Astrocyte (in vitro differentiated cells and primary cell): ENCODE results near the gene CLEC20A.

Experiments used
- EZH2 ChIP-seq: IDR thresholded peaks from 2 replicates; pipeline ENCODE4 v1.6.1; 2012; ENCODE audit warnings: mild to moderate bottlenecking, low read length, inconsistent platforms; ENCODE audit not compliant: insufficient read depth
- TF ChIP-seq, protein P1 (sequence below): IDR thresholded peaks from 2 replicates; pipeline ENCODE4 v1.5.1; 2011; ENCODE audit warnings: low read depth, mild to moderate bottlenecking, inconsistent platforms, low read length, moderate library complexity; ENCODE audit not compliant: insufficient read depth

DNA sequence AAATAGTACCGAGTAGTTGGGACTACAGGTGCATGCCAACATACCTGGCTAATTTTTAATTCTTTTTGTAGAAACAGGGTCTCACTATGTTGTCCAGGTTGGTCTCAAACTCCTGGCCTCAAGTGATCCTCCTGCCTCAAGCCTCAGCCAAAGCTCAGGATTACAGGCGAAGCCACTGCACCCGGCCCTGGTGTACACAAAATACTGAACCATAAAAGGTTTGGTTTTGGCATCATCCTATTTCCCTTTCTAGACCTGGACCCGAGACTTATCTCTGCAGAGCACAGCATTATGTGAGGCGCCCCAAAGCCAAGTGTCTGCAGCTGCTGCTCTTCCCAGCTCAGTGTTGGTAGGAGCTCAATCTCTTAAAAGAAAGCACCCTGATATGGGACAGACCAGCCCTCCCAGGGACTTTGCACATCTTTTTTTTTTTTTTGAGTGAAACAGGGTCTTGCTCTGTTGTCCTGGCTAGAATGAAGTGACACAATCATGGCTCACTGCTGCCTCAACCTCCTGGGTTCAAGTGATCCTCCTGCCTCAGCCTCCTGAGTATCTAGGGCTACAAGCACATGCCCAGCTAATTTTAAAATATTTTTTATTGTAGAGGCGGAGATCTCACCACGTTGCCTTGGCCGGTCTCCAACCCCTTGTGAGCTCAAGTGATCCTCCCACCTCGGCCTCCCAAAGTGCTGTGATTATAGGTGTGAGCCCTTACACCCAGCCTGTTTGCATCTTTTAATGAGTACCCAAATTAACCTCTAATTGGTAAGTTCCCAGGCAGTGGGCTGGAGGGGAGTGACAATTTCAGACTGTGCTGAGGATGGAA lies 36.6 kb upstream of the CLEC20A start:
- TF ChIP-seq, protein P1, sequence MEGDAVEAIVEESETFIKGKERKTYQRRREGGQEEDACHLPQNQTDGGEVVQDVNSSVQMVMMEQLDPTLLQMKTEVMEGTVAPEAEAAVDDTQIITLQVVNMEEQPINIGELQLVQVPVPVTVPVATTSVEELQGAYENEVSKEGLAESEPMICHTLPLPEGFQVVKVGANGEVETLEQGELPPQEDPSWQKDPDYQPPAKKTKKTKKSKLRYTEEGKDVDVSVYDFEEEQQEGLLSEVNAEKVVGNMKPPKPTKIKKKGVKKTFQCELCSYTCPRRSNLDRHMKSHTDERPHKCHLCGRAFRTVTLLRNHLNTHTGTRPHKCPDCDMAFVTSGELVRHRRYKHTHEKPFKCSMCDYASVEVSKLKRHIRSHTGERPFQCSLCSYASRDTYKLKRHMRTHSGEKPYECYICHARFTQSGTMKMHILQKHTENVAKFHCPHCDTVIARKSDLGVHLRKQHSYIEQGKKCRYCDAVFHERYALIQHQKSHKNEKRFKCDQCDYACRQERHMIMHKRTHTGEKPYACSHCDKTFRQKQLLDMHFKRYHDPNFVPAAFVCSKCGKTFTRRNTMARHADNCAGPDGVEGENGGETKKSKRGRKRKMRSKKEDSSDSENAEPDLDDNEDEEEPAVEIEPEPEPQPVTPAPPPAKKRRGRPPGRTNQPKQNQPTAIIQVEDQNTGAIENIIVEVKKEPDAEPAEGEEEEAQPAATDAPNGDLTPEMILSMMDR = no peak
- no peak for TF ChIP-seq EZH2
